COR-L47 (cell line): ENCODE results near the gene HSPB6.

Experiments
- DNase-seq: peaks from one replicate; lab custom pipeline; 2025; lab: John Stamatoyannopoulos, UW

Gene HSPB6

DNA sequence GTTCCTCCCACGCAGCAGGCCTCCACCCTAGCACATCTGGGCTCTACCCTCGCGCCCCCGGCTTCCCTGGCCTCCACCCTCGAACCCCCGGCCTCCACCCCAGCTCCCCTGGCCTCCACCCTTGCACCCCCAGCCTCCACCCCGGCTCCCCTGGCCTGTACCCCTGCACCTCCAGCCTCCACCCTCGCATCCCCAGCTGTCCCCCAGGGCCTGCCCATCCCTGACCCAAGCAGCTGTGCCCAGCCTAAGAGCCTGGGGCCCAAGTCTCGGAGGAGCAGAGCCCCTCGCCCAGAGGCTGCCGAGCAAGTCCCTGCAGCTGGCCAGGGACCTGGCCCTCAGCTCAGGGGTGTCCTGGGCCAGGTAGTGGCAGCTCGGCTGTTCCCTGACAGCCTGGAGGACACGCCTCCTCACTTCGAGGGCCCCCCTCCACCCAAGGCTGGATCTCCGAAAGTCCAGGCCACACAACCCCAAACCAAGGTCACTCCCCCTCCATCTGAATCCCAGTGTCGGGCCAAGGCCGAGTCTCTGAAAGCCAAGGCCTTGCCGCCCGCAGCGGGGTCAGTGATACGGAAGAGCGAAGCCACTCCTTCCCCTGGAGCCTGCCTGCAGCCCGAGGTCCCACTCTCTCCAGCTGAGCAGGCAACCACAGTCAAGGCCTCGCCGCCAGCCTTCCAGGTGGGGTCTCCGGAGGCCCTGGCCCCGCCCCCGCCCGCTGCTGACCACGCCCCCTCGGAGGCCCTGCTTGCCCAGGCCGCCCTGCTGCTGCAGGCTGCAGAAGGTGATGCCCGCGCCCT lies 10.7 kb upstream of the HSPB6 start:
- no peak for DNase-seq

GRCh38 chr19:35766571-35767104 lies 9.8 kb upstream of the HSPB6 start:
- no peak for DNase-seq

DNA sequence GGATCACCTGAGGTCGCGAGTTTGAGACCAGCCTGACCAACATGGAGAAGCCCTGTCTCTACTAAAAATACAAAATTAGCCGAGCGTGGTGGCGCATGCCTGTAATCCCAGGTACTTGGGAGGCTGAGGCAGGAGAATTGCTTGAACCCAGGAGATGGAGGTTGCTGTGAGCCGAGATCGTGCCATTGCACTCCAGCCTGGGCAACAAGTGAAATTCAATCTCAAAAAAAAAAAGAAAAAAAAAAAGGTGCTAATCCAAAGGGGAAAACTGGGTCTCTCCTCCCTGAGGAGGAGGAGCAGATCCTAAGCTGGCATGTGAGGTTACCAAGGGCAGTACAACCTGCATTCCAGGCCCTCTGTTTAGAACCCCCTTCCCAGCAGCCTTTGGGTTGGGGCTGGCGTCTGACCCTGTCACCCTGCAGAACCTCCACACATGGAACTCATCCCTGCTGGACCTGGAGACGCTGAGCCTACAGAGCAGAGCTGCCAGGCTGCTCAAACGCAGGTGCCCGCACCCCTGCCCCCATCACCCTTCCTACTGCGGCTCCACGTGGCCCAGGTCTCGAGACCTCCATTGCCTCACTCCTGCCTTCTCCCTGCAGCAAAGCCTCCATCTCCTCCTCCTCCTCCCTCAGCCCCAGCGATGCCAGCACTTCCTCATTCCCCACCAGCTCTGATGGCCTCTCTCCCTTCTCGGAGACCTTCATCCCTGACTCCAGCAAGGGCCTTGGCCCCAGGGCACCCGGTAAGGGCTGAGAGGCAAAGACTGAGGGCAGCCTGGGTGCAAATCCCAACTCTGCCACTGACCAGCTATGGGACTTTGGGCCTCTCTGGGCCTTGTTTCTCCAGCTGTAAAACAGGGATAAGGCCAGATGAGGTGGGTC lies 7.8 kb upstream of the HSPB6 start:
- DNase-seq, result no peak

GRCh38 chr19:35760711-35761349 lies 4.0 kb upstream of the HSPB6 start:
- no peak for DNase-seq

GRCh38 chr19:35759697-35760096 lies 2.9 kb upstream of the HSPB6 start:
- DNase-seq, result no peak

DNA sequence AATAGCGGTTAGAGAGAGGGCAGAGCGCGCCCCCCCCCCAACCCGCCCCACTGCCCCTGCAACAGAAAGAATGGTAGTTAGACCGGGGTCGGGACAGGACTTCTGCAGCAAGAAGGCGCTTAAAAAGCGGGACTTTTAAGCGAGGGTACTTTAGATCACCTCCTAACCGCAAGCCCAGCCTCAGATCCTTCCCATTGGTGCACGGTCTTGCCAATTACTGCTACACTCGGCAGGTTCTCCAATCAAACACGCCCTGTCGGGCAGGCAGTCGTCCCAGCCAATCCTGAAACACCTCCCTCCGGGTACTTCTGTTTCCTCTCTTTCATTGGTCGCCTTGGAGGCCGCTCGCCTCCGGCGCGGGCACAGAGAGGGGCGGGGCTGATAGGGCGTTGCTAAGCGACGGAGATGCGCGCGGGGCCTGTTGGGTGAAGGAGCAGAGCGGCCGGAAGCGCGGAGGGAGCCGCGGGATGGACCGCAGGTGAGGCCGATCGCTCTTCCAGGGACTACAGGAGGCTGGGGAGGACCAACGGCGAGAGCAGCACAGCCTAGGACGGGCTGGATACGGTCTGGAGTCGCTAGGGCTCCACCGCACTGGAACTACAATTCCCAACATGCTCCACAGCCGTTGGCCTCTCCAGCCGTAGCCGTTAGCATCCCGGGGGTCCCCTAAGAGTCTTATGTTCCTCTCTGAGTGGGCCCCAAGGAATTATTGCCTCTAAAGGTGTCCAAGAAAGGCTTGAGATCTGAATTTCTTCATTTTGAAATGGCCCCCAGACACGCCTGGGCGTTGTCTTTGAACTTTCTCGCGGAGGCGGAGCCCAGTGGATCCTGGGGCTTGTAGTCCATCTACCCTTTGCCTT lies 1.1 kb upstream of the HSPB6 start, which contains the start of gene PROSER3:
PROSER3 (plus strand) TSS at position 428 of the 860 bp plus-strand sequence; CDS start at position 468, 40 bp downstream.
- DNase-seq, result peak; percentile 98

DNA sequence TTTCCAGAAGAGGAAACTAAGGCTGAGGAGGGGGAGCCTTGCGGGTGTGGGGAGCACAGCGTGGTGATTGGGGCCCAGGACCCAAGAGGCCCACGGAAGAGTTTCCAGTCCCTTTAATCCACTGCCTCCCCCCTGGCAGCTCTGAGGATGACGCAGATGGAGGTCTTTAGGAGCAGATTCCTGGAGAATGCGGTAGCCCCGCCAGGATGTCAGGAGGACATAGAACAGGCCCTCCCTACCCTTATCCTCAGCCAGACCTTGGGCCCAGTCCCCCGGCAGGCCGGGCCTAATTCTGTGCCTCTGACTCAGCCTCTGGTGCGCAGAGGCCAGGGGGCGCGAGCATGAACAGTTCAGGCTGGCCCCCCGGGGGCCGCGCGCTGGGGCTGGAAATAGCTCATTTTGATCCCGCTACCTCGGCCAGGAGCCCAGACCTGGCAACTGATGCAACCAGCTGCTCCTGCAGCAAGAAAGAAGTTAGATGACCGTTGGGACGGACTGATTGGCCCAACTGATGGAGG lies 461 bp upstream of the HSPB6 start:
- peak; percentile 18 for DNase-seq

- no peak for DNase-seq
Measured at GRCh38 chr19:35755550-35756376, 1.1 kb downstream of the HSPB6 start.

- no peak for DNase-seq
Measured at GRCh38 chr19:35755131-35755549, 1.7 kb downstream of the HSPB6 start.

GRCh38 chr19:35754370-35755130 lies 2.3 kb downstream of the HSPB6 start:
- DNase-seq, result no peak

- no peak for DNase-seq
Measured at GRCh38 chr19:35753634-35754369, 3.0 kb downstream of the HSPB6 start.

DNA sequence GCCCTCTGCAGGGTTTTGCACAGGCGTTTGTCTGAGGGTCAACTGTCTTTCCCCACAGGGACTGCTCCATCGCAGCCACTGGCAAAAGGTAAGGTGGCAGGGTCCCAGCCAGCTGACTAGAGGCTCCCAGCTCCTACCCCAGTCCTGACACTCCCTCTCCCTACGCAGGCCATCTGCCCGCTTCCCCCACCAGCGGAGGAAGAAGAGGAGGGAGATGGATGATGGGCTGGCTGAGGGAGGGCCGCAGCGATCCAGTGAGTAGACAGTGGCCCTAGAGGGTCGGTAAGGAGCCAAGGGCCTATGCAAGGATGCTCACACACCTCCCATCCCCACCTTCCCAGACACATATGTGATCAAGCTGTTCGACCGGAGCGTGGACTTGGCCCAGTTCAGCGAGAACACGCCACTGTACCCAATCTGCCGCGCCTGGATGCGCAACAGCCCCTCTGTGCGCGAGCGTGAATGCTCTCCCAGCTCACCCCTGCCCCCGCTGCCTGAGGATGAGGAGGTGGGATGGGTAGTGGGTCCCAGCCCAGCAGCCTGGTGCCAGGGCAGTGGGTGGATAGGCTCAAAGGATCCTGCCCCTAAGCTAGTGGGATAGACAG lies 4.0 kb downstream of the HSPB6 start:
- DNase-seq, result no peak

GRCh38 chr19:35751839-35752745 lies 4.7 kb downstream of the HSPB6 start:
- DNase-seq, result no peak

GRCh38 chr19:35750167-35750566 lies 6.7 kb downstream of the HSPB6 start:
- DNase-seq, result no peak

DNA sequence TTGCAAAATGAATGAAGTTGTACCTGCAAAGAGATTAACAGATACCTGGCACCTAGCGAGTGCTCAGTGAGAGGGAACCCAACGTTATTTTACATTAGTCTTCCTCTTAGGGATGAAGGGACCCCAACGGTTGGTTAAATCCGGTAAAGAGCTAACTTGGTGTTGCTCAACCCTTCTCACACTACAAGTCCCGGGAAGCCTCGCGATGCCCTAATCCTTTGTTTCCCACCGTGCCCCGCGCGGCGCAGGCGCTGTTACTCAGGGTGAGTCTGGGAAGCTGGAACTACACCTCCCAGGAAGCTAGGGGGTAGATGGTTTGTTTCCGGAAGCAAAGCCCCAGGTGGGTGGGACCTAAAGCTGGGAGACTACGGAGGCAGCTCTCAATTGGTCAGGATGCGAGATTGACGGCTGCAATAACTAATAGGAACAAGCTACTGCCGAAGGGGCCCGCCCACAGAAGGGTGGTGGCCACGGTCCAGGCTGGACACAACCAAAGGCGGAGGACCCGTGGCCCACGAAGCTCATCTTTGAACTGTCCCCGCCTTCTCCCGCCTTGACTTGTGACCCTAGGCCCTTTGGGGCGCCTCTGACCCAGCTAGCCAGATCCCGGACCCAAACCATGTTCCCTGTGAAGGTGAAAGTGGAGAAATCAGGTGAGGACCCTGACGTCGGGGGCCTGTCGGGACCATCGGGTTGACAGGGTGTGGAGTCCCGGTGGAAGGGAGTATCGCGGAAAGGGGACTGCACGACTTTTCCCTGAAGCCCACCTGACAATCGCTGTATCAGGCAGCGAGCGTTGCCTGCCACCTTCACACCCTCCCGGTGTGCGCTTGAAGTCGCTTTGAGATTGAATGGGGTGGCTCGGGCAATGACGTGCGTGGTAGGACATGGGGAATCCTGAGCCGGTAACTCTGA lies 8.5 kb downstream of the HSPB6 start, which contains the start of gene LIN37:
LIN37 (plus strand) TSS at position 471 of the 915 bp plus-strand sequence; CDS start at position 620, 149 bp downstream.
- DNase-seq, result peak; percentile 98

- no peak for DNase-seq
Measured at GRCh38 chr19:35746531-35746930, 10.3 kb downstream of the HSPB6 start.
